ENCODE data around the gene KLHDC3. TPM values are rescaled to one million over a fixed set of nuclear protein-coding genes. Genes with fewer than 3 reads are reported as not detected.
A peak's percentile ranks its signal among the peaks of the same experiment; 100 is the strongest.

Gene KLHDC3
- total and polyA plus RNA-seq, 2 of the 13 experiments (the other 11 are each of a cell fraction or from before 2014, with no cell fraction given), result 78.3 to 91.5 TPM

- TF ChIP-seq ZBTB40 (IDR thresholded peaks at IDR 0.05), result no peak
- TF ChIP-seq ZBTB40 (CRISPR knock-in tag; IDR thresholded peaks at IDR 0.05), result peak; percentile 61
- TF ChIP-seq ZNF781 (CRISPR knock-in tag; IDR thresholded peaks at IDR 0.05; ENCODE audit: borderline replicate concordance, not compliant biosample characterization), result no peak
- no peak for TF ChIP-seq ZNF850 (CRISPR knock-in tag; conservative IDR thresholded peaks at IDR 0.05)
- TF ChIP-seq ZFP91 (CRISPR knock-in tag; IDR thresholded peaks at IDR 0.05; ENCODE audit: borderline replicate concordance), result peak; percentile 100
- no peak for TF ChIP-seq PRPF4 (IDR thresholded peaks at IDR 0.05; ENCODE audit: low read depth, low read length, poor library complexity, severe bottlenecking)
- peak; percentile 92 for TF ChIP-seq DZIP1 (CRISPR knock-in tag; IDR thresholded peaks at IDR 0.05)
- no peak for TF ChIP-seq MYNN (CRISPR knock-in tag; IDR thresholded peaks at IDR 0.05; ENCODE audit: low read depth)
- TF ChIP-seq TOPORS (CRISPR knock-in tag; IDR thresholded peaks at IDR 0.05), result no peak
- TF ChIP-seq HMGA1 (CRISPR knock-in tag; conservative IDR thresholded peaks at IDR 0.05), result no peak
- no peak for TF ChIP-seq BCL3 (CRISPR knock-in tag; IDR thresholded peaks at IDR 0.05)
- no peak for TF ChIP-seq ZMYM3 (CRISPR knock-in tag; IDR thresholded peaks at IDR 0.05)
- TF ChIP-seq ZNF780A (CRISPR knock-in tag; IDR thresholded peaks at IDR 0.05), result no peak
These were observed 45.4 kb downstream of the KLHDC3 start, which contains the start of the genes KLC4 and MRPL2 (continued) for GRCh38 chr6:43059168-43060033.
